HG03108 (cell line): ENCODE results near the gene CZIB.

ENCODE experiments used
- ATAC-seq: cut with Tn5 transposase; IDR thresholded peaks from one replicate; pipeline ENCODE4 v1.9.1; 2021; ENCODE audit warnings: moderate library complexity; ENCODE audit not compliant: unreplicated experiment

CZIB gene

GRCh38 chr1:53220171-53220961, at the start of gene CZIB:
Gene CZIB (minus strand): TSS chr1:53220634. CDS start chr1:53220575, 59 bp downstream.
- peak; percentile 90 for ATAC-seq

GRCh38 chr1:53270107-53270506, 49.7 kb upstream of the CZIB start:
- ATAC-seq = no peak

GRCh38 chr1:53267761-53268160, 47.3 kb upstream of the CZIB start:
- no peak for ATAC-seq

GRCh38 chr1:53266038-53266437, 45.6 kb upstream of the CZIB start:
- no peak for ATAC-seq

GRCh38 chr1:53265581-53265980, 45.1 kb upstream of the CZIB start:
- no peak for ATAC-seq

- ATAC-seq = no peak
These were observed 43.6 kb upstream of the CZIB start for GRCh38 chr1:53264048-53264447.

- ATAC-seq = no peak
These were observed 41.6 kb upstream of the CZIB start for GRCh38 chr1:53262000-53262399.

- ATAC-seq = no peak
These were observed 40.3 kb upstream of the CZIB start for GRCh38 chr1:53260631-53261247.

- peak; percentile 65 for ATAC-seq
These were observed 39.5 kb upstream of the CZIB start for GRCh38 chr1:53259932-53260331.

GRCh38 chr1:53258216-53258615, 37.8 kb upstream of the CZIB start:
- no peak for ATAC-seq

- no peak for ATAC-seq
These were observed 37.1 kb upstream of the CZIB start for GRCh38 chr1:53257454-53258081.

- no peak for ATAC-seq
These were observed 36.3 kb upstream of the CZIB start for GRCh38 chr1:53256511-53257453.

GRCh38 chr1:53255031-53255430, 34.6 kb upstream of the CZIB start:
- no peak for ATAC-seq

- no peak for ATAC-seq
These were observed 33.7 kb upstream of the CZIB start for GRCh38 chr1:53254011-53254640.

GRCh38 chr1:53250325-53250724, 29.9 kb upstream of the CZIB start:
- ATAC-seq = no peak

GRCh38 chr1:53249706-53250105, 29.3 kb upstream of the CZIB start:
- ATAC-seq = no peak

- ATAC-seq = no peak
These were observed 26.1 kb upstream of the CZIB start for GRCh38 chr1:53246261-53247134.

GRCh38 chr1:53244141-53244540, 23.7 kb upstream of the CZIB start:
- ATAC-seq = no peak

GRCh38 chr1:53242381-53242780, 21.9 kb upstream of the CZIB start:
- ATAC-seq = no peak

GRCh38 chr1:53241828-53242227, 21.4 kb upstream of the CZIB start:
- no peak for ATAC-seq
